Measurements from ENCODE around the gene SPOCD1. TPM values are rescaled to one million over a fixed set of nuclear protein-coding genes. Genes with fewer than 3 reads are reported as not detected.

The SPOCD1 gene
- total RNA-seq, 1 donor from 2014 or later = 28.0 TPM

DNA sequence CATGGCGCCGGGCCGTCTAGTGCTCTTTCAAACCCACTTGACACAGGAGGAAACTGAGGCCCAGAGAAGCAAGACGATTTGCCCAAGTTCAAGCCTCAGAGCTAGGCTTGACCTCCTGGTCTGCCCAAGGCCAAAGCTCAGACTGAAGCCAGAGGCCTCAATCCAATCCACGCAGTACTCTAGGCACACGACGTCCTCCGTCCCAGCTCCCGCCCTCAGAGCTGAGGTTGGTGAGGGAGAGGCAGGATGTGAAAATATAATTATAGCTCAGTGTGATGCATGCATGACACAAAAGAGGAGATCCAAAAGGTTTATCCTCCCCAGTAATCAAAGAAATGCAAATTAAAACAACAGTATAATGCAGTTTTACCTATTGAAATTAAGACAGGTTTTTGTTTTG, 36.1 kb downstream of the SPOCD1 start:
- no peaks in the 10 kb centered on the region for H3K36me3 Mint-ChIP-seq (ENCODE audit: low read depth, unreplicated experiment)
- no peak overlapping the region for H2AFZ ChIP-seq (ENCODE audit: low read depth, low read length)
- no peaks in the 10 kb centered on the region for H3K36me3 ChIP-seq (ENCODE audit: insufficient read depth, low read length)
- H3K4me3 Mint-ChIP-seq (ENCODE audit: unreplicated experiment) = no peak overlapping the region
- H3K27ac Mint-ChIP-seq (ENCODE audit: unreplicated experiment) = no peak overlapping the region
- no peak for DNase-seq (ENCODE audit: low read depth)
- no peaks in the 10 kb centered on the region for H3K79me2 ChIP-seq (ENCODE audit: insufficient read depth, low read length)
- no peak for FAIRE-seq
- no peak overlapping the region for H3K9ac ChIP-seq (ENCODE audit: low read length)
- peaks cover 2% of the 10 kb centered on the region for H3K27me3 ChIP-seq (ENCODE audit: insufficient read depth, low read length)
- H3K9me3 ChIP-seq (ENCODE audit: insufficient read depth, low read depth, low read length) = no peaks in the 10 kb centered on the region
- TF ChIP-seq CTCF (IDR thresholded peaks at IDR 0.05; ENCODE audit: insufficient read depth, low read depth, low read length) (no peak), EZH2 (IDR thresholded peaks at IDR 0.05; ENCODE audit: insufficient read depth, low read length) (no peak)
- no peak overlapping the region for H3K4me2 ChIP-seq (ENCODE audit: low read length)
- H3K4me1 ChIP-seq (ENCODE audit: insufficient read depth, low read length) = peaks cover 16% of the 10 kb centered on the region
- no peaks in the 10 kb centered on the region for H3K9me3 Mint-ChIP-seq (ENCODE audit: unreplicated experiment)
- peaks cover 39% of the 10 kb centered on the region for H3K27me3 Mint-ChIP-seq (ENCODE audit: low read depth, unreplicated experiment)
- H4K20me1 ChIP-seq (ENCODE audit: insufficient read depth, low read length) = no peaks in the 10 kb centered on the region
- H3K4me1 Mint-ChIP-seq (ENCODE audit: low read depth, unreplicated experiment) = peaks cover 14% of the 10 kb centered on the region
- H3K27ac ChIP-seq (ENCODE audit: low read depth, low read length) = no peak overlapping the region
- no peak overlapping the region for H3K4me3 ChIP-seq (ENCODE audit: insufficient read depth, low read depth, low read length)

- DNase-seq (ENCODE audit: low read depth) = no peak
Observed at GRCh38 chr1:31778763-31779488, 36.9 kb downstream of the SPOCD1 start.

More at GRCh38 chr1:31778763-31779488, 36.9 kb downstream of the SPOCD1 start:
- Mint-ChIP-seq H3K9me3 (ENCODE audit: unreplicated experiment) (peaks cover 3% of the 10 kb centered on the region), H3K27ac (ENCODE audit: unreplicated experiment) (no peak overlapping the region), H3K27me3 (ENCODE audit: low read depth, unreplicated experiment) (peaks cover 46% of the 10 kb centered on the region), H3K4me1 (ENCODE audit: low read depth, unreplicated experiment) (peaks cover 14% of the 10 kb centered on the region), H3K4me3 (ENCODE audit: unreplicated experiment) (no peak overlapping the region), H3K36me3 (ENCODE audit: low read depth, unreplicated experiment) (peaks cover 1% of the 10 kb centered on the region)
- no peak overlapping the region for H3K4me2 ChIP-seq (ENCODE audit: low read length)
- no peak overlapping the region for H2AFZ ChIP-seq (ENCODE audit: low read depth, low read length)
- H3K9me3 ChIP-seq (ENCODE audit: insufficient read depth, low read depth, low read length) = no peaks in the 10 kb centered on the region
- peaks cover 8% of the 10 kb centered on the region for H3K27me3 ChIP-seq (ENCODE audit: insufficient read depth, low read length)
- no peak overlapping the region for H3K27ac ChIP-seq (ENCODE audit: low read depth, low read length)
- no peak for FAIRE-seq
- H3K4me1 ChIP-seq (ENCODE audit: insufficient read depth, low read length) = peaks cover 16% of the 10 kb centered on the region
- H3K4me3 ChIP-seq (ENCODE audit: insufficient read depth, low read depth, low read length) = no peak overlapping the region
- no peak for TF ChIP-seq EZH2 (IDR thresholded peaks at IDR 0.05; ENCODE audit: insufficient read depth, low read length)
- TF ChIP-seq CTCF (IDR thresholded peaks at IDR 0.05; ENCODE audit: insufficient read depth, low read depth, low read length) = no peak
- H3K9ac ChIP-seq (ENCODE audit: low read length) = no peak overlapping the region
- H3K79me2 ChIP-seq (ENCODE audit: insufficient read depth, low read length) = no peaks in the 10 kb centered on the region
- H4K20me1 ChIP-seq (ENCODE audit: insufficient read depth, low read length) = no peaks in the 10 kb centered on the region
- no peaks in the 10 kb centered on the region for H3K36me3 ChIP-seq (ENCODE audit: insufficient read depth, low read length)
